Astrocyte of the cerebellum (primary cell): Measurements from ENCODE around the gene C20orf173.
A peak's percentile ranks its signal among the peaks of the same experiment; 100 is the strongest.

Experiments
- DNase-seq: peaks from one replicate; pipeline ENCODE4 v3.0.0-alpha.2; 2011; ENCODE audit warnings: low read depth
- H3K4me3 ChIP-seq: 2 replicates; pipeline ENCODE4 v1.5.1; 2011; ENCODE audit warnings: mild to moderate bottlenecking, low read depth, low read length, moderate library complexity
- CTCF ChIP-seq: IDR thresholded peaks from 2 replicates; pipeline ENCODE4 v1.5.1; 2012; ENCODE audit warnings: low read length, low read depth, moderate library complexity, mild to moderate bottlenecking; ENCODE audit errors: missing control alignments
- in situ Hi-C: cut with HindIII; loops from 2 replicates; pipeline ENCODE4 v1.10.0; 2017; ENCODE audit warnings: low sequenced_read_pairs

The C20orf173 gene

DNA sequence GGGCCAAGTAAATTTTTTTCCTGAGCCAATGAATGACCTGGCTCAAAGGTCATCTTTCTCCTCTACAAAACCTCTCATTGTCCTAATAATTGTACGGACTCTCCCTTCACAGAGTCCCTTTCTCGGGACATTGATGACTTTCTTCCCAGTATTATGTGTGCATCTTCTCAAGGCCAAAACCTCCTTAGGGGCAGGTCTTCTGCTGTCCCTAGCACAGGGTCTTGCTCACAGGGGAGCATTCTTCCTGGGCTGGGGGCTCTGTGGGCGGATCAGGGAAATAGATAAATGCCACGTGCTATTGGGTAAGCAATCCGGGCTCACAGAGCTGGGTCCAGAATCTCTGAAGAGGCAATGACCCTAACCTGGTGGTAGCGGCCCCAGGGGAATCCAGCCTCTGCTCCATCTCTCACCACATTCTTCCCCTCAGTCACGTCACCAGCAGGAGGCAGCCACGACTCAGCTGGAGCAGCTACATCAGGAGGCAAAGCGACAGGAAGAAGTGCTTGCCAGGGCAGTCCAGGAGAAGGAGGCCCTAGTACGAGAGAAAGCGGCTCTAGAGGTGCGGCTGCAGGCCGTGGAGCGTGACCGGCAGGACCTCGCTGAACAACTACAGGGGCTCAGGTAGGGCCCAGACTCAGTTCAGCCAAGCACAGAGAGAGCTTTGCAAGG lies 50.5 kb downstream of the C20orf173 start:
- no peak for DNase-seq
- in situ Hi-C loops: loop anchor here (10.0 kb wide), 1 partner anchor 256 kb away; no protein-coding TSS in a partner anchor
- no peak overlapping the region for H3K4me3 ChIP-seq
- TF ChIP-seq CTCF: peak; percentile 23
